NCI-H187 (cell line): ENCODE measurements around the gene PITPNM1.
"Not testable (repeated sequence)": the region's sequence is repeated elsewhere in the genome, so short reads cannot be mapped to it uniquely, and the experiment has no call there.

Experiments used
- DNase-seq, 2 experiments: peaks; one replicate each; lab custom pipeline; 2025; lab: John Stamatoyannopoulos, UW

Gene PITPNM1

GRCh38 chr11:67523556-67524479, 18.7 kb upstream of the PITPNM1 start:
- DNase-seq = no peak

GRCh38 chr11:67522844-67523555, 17.8 kb upstream of the PITPNM1 start, which contains the start of gene CABP2:
Gene CABP2, minus strand, starts transcription at chr11:67523446. Its CDS starts 120 bp downstream, at chr11:67523326.
- DNase-seq = no peak

GRCh38 chr11:67522338-67522737, 17.2 kb upstream of the PITPNM1 start:
- DNase-seq = no peak

- no peak for DNase-seq
Observed at GRCh38 chr11:67521924-67522323, 16.8 kb upstream of the PITPNM1 start.

- no peak for DNase-seq
Observed at GRCh38 chr11:67520856-67521824, 16.0 kb upstream of the PITPNM1 start.

GRCh38 chr11:67519726-67520125, 14.6 kb upstream of the PITPNM1 start:
- no peak for DNase-seq

GRCh38 chr11:67517784-67518552, 12.8 kb upstream of the PITPNM1 start:
- no peak for DNase-seq

GRCh38 chr11:67516806-67517205, 11.6 kb upstream of the PITPNM1 start:
- DNase-seq = no peak

GRCh38 chr11:67514116-67514515, 9.0 kb upstream of the PITPNM1 start:
- no peak for DNase-seq

- not testable (repeated sequence) for DNase-seq
Observed at GRCh38 chr11:67511558-67511957, 6.4 kb upstream of the PITPNM1 start.

- no peak for DNase-seq
Observed at GRCh38 chr11:67510023-67510345, 4.8 kb upstream of the PITPNM1 start.

GRCh38 chr11:67508486-67509121, 3.4 kb upstream of the PITPNM1 start:
- peak; percentile 90 to 94 for DNase-seq

- DNase-seq = peak; percentile 95 to 97
Observed at GRCh38 chr11:67507864-67508485, 2.8 kb upstream of the PITPNM1 start, which contains the start of gene CDK2AP2. Gene CDK2AP2, minus strand, starts transcription at chr11:67508162. Its CDS starts 80 bp downstream, at chr11:67508082.

GRCh38 chr11:67507242-67507863, 2.2 kb upstream of the PITPNM1 start:
- peak in 1 of 2 experiments; percentile 48 for DNase-seq

GRCh38 chr11:67506426-67507051, 1.4 kb upstream of the PITPNM1 start:
- DNase-seq = no peak

- DNase-seq = peak; percentile 49 to 80
Observed at GRCh38 chr11:67505605-67506396, 638 bp upstream of the PITPNM1 start.

- no peak for DNase-seq
Observed at GRCh38 chr11:67504005-67504949, 886 bp downstream of the PITPNM1 start.
